Right ventricle myocardium superior (tissue), 1 donor: ENCODE results near the gene RAC2. TPM values are rescaled to one million over a fixed set of nuclear protein-coding genes. Genes with fewer than 3 reads are reported as not detected.
"Not testable (repeated sequence)": the region's sequence is repeated elsewhere in the genome, so short reads cannot be mapped to it uniquely, and the experiment has no call there.

Experiments used
- ATAC-seq: fragments of 200-7000 bp; cut with Tn5 transposase; one replicate; pipeline ENCODE4 v1.9.1; 2020; ENCODE audit warnings: mild to moderate bottlenecking; ENCODE audit not compliant: poor library complexity
- DNase-seq: peaks from one replicate; pipeline ENCODE4 v3.0.0-alpha.2; 2020
- intact Hi-C: fragments of 100-400 bp; cut with DNase I; formaldehyde crosslinking; loops from one replicate; pipeline ENCODE4 v1.11.2; 2022
- total RNA-seq: library from RNA; stranded (reverse); fragmentation: NEBNext Ultra II Directional; extraction: Animal tissue kit (Norgen Biotek cat#: 25700); gene quantifications from one replicate; pipeline ENCODE4 v1.2.1, GENCODE V29; 2021
- donor health status: DM: no; HTN: yes; CAD: no; lungs with severe emphysema.

Gene RAC2
- total RNA-seq, 1 donor from 2014 or later = 4.1 TPM

DNA sequence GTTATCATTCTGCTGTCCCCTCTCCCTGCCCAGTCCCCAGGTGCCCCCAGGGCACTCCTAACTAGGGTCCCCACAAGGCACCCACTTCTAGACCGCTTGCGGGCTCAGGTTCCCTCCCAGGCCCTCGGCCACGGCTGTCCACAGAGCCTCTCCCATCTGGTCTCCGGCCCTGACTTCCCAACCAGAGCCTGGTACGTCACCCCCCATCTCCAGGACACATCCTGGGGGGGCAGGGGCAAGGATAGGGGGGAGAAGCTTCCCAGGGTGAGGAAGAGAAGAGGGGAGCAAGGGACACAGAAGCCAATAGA is 32.2 kb downstream of the RAC2 start:
- DNase-seq (no peak), ATAC-seq (no peak)
- intact Hi-C loops = no loop called here

DNA sequence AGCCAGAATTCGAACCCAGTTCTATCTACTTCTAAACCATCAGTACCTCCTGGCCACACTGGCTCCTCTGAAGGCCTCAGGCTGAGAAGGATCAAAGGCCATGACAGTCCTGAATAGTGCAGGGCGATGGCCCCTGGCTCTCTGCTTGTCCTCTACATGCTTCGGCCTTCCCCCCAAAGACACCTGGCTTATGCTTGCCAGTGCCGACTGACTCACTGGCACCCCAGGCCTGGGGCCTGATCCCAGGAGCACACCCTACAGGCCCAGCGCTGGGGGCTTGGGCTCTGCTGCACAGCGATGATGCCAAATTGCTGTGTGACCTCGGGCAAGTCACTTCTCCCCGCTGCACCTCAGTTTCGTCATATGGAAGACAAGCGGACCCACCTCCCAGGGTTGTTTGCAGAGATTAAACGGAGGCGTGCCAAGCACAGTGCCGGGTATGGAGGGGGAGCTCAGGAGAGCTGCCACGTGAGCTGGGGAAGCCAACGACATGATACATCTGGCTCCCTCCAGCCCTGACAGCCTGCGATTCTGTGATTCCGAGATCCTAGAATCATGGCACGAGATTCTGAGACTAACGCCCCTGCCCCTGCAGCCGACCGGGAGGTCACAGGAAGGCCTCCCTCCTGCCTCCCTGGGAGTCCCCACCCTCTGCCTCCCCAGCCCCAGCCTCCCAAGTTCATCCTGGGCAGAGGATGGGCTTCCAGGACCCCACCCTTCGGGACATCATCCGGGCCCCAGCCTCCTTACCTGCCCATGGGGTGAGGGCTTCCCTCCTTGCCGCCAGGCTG is 32.8 kb downstream of the RAC2 start:
- ATAC-seq (no peak), DNase-seq (no peak)
- intact Hi-C loops = no loop called here

DNA sequence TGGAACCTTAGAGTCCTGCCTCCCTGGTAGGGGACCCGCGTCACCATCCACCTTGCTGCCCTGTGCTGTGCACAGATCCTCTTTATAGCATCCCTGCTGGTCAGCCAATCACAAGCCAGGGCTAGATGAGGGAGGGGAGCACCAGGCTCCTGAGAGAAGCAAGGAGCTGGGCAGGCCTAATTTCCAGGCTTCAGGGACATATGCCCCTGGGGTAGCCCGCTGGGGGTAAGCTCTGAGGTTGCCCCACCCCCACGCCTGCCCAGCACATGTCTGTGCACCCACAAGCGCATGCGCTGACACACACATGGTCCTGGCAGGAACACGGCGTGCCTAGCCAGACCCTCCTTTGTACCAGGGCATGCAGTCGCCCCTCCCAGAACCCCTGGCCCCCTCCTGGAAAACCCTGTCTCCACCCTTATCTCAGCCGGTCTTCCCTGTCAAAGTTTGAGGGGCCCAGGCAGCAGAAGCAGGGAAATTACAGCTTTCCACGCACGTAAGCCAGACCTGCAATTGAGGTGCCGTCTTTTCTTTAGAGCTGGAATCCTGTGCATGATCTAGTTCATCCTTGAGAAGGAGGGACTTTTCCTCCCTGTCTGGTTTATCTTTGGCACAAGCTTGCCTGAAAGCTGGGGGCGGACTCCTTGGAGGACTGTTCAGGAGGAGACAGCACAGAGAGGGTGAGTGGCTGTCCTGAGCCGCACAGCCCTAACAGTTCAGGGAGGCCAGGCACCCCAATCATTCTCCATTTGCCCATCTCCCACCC is 33.8 kb downstream of the RAC2 start:
- intact Hi-C loops = no loop called here
- no peak for ATAC-seq
- no peak for DNase-seq

DNA sequence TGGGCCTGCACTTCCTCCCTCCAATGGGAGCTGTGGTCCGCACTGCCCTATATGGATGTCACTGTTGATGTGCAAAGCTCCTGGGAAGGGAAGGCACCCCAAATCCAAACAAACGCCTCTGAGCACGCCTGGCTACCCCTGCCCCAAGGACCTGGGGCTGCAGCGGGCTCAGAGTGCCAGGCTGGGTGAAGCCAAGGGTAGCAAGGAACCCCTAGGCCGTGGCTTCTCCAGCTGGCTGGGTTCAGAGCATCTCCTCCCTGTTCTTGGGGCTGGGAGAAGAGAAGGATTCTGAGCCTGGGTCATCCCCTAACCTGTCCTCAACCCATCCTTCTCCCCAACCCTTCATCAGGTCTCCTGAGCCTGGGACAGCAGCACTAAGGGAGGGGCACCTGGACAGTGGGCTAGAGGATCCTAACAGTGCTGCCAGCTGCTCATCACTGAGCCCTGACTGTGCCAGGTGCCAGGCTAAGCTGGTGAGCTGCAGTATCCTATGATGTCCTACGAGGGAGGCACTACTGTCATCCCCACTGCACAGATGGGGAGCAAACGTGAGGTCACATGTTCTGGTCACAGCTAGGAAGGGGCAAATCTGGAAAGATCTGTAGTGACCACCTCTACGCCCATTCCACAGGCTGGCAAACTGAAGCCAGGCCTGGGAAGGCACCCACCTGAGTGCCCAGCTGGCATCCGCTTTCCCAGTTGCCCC is 34.8 kb downstream of the RAC2 start:
- intact Hi-C loops = no loop called here
- ATAC-seq (no peak), DNase-seq (no peak)

DNA sequence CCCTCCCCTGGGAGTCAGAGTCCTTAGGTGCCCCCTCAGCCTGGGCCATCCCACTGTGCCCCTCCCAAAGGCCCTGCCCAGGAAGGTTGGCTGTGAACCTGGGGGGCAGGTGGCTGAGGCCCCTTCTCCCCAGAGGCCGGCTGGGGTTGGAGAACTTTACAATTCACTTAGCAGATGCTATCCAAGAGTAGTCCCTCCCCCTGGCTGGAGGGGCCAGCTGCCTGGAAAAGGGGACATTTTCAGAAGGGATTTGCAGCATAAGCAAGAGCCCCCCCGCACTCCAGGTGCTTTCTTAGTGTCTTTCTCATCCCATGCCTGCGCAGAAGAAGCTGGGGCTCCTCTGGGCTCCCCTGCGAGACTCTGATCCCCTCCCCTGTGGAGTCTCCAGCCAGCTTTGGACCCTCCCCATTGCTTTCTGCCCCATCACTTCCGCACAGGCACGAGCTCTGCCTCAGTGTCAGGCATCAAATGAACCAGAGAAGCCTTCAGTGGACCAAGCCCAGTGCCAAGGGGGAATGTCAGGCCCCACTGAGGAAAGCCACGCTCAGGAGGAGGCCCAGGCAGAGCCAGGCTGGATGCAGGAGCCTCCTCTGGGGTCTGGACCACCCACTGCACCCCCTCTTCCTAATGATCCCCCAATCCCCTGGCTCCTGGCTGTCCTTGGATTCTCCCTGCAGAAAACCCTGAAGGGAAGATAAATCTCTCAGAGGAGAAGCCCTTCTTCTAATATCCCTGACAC is 35.5 kb downstream of the RAC2 start:
- ATAC-seq (no peak), DNase-seq (no peak)
- intact Hi-C loops = no loop called here

DNA sequence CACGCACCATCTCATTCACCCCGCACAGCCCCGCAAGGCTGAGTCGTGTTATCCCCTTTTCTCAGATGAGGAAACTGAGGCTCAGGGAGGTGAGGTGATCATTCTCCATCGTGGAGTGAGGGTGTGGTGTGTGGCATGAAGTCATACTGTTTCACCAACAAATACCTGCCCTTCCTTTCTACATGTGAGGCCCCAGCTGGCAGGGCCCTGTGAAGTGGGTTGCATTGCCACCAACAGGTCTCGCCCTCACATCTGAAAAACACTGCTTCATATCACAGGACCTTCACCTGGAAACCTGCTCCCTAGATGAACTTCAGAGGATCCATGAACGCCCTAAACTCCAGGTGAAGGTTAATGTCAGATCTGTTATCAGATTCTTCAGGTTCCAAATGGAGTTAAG is 36.1 kb downstream of the RAC2 start:
- DNase-seq = no peak
- intact Hi-C loops = no loop called here
- ATAC-seq = no peak

DNA sequence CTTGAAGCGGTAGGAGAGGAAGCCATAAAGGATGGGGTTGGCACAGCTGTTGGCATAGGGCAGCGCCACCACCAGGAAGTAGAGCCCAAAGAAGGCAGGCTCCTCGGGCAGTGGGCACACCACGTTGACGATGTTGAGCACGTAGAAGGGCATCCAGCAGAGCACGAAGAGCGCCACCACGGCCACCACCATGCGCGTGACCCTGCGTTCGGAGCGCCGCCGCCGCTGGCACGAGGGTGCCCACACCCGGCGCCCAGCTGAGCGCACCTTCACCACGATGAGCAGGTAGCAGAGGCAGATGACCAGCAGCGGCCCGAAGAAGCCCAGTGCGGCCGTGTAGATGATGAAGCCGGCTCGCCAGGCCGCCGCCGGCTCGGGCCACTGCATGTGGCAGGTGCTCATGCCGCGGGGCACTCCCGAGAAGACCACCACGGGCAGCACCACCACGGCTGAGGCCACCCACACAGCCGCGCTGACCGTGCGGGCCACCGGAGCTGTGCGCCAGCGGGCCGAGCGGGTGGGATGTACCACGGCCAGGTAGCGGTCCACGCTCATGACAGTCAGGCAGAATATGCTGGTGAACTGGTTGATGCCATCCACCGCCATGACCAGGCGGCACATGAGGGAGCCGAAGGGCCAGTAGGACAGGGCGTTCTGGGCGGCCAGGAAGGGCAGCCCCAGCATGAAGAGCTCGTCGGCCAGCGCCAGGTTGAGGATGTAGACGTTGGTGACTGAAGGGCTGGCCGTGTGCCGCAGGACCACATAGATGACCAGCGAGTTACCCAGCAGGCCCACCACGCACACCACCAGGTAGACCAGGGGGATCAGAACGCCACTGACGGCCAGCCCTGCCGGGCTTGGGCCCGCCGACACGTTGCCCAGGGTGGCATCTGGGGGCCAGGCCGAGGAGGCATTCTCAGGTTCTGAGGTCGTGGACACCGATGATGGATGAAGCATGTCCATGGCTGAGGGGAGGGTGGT is 36.9 kb downstream of the RAC2 start:
- DNase-seq (no peak), ATAC-seq (no peak)
- intact Hi-C loops = no loop called here

DNA sequence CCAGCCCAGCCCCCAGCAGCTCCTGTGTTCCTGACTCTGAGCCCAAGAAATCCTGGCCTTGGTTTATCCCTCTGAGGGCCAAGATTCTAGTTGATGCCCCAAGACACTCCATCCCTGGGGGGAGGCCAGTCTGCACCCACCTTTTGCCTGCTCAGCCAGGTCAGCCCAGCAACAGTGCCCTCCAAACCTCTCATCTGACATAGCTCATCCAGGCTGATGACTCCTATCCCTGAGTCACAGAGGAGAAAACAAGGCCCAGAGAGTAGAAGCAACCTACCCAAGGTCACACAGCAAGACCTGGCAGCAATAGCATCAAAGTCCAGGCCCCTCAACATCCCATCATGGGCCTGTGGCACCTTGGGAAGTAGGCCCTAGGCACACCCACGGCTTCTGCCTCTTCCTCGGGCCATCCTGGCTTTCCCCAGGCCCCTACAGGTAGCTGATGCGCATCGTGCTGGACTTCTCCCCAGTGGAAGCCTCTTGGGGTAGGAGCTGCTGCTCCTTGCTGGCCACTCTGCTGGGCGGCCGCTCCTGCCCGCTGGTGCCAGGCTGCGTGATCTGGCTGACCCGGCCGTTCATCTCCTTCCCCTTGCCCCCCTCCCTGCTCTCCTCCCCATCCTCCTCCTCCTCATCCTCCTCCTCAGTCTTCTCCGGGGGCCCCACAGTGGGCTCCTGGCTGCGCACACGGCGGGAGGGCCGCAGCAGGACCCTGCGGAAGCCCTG is 37.8 kb downstream of the RAC2 start:
- ATAC-seq (no peak), DNase-seq (no peak)
- intact Hi-C loops = no loop called here

DNA sequence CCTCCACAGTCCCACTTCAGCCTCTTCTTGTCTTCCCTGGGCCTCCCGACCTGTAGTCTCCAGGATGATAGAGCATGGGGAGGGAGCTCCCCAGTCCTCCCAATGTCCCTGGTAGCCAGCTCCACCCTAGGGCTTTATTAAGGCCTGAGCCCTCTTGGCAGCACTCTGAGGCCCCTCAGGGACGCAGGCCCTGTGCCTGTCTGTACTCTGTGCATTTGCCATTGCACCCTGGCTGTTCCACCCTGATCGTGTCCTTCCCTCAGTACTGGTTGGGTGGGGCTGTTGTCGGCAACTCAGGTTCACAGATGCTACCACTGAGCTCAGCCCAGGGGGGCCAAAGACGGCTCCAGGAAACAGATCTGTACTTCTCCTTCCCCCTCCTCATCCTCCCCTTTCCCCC is 39.0 kb downstream of the RAC2 start:
- ATAC-seq = no peak
- intact Hi-C loops = no loop called here
- DNase-seq = no peak

DNA sequence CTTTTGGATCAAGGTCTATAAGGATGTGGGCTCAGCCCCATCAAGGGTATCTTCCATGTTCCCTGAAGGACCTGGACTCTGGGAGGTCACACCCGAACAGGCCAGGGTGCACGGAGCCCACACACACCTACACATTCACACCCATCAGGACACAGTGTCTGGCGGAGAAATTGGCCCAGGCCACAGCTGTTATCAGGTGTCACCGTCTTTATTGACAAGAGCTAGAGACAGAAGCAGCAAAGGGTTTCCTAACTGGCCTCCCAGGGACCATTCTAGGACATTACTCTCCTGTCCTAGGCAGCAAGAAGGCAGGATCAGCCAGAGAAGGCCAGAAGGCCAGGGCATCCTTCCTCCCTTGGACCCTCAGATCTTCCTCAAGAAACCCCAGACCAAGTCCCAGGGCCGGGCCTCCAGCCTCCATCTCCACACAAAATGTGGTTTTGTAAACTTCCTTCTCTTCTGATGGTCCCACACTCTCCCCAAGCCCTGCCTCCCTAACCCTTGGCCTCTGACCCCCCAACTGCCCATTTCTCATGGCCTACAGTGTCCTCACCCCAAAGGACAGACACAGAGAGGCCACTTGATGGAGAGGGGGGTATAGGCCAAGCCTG is 39.9 kb downstream of the RAC2 start:
- ATAC-seq (no peak), DNase-seq (no peak)
- intact Hi-C loops = loop anchor here (5.0 kb wide), 1 partner anchor 127 kb away; no protein-coding TSS in a partner anchor

DNA sequence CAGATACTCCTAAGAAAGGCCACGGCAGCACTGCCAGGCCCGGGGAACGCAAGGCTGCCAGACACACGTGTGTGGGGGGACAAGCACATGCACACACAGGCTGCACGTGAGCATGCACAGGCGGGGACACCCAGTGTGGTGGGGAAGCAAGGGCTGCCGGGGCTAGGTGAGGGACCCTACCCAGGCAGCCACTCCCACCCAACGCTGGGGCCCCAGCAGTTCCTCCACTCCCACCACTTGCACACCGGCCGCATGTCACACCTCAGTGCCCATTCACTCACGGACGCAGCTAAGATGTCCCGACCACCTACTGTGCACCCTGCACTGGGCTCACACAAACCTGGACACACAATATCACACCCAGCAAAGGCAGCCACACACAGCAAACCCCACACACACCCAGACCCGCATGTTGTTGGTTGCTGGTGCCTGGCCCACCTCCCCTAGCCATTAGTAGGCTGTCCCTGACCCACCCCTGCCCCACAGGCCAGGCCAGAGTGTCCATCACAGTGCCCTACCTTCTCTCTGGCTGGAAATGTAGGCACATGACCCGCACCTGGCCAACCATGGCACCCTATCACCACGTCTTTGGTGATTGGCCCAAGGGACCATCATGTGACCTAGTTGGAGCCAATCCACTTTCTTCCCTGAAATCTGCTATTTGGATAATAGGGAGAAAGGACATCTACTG is 40.6 kb downstream of the RAC2 start:
- DNase-seq = no peak

DNA sequence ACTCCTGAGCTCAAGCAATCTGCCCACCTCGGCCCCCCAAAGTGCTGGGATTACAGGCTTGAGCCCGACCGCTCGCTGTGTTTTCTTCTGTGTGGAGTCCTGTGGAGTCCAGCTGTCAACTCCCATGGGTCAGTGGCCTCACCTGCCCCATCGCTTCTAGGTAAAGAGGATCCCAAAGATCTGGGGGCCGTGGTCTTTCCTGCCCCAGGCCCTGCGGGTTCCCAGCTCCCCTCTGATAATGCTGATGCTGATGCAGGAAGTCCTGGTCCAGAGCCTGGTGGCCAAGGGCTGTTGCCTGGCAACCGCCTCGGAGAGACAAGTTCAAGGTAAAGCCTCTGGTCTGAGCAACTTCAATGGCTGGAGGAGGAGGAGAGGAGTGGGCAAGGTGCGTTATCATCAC is 41.4 kb downstream of the RAC2 start:
- intact Hi-C loops = loop anchor here (5.0 kb wide), 1 partner anchor 125 kb away; no protein-coding TSS in a partner anchor
- no peak for DNase-seq
- ATAC-seq = no peak

More for the DNA sequence above, 40.6 kb downstream of the RAC2 start:
- intact Hi-C loops = loop anchor here (5.0 kb wide), 1 partner anchor 126 kb away; no protein-coding TSS in a partner anchor
- ATAC-seq = no peak

DNA sequence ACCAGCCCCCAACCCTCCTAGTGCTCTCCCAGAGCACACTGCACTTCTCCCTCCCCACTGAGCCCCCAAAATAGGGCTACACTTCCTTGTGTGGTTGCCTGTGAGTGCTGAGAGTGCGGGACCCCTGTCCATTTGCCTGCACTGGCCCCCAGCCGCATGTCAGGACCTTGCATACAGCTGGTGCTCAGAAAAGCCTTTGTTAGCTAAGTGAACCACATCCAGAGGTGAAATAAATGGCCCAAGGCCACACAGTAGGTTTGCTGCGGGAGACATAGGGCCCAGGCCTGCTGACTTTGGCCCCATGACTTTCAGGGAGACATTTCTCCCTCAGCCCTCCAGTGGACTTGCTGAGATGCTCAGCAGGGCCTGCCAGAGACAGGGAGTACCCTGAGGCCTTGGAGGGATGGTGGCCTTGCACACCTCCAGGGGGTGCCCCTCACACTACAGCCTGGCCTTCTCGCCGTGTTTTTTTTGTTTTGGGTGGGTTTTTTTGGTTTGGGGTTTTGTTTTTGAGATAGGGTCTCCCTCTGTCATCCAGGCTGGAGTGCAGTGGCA is 42.0 kb downstream of the RAC2 start:
- ATAC-seq (no peak), DNase-seq (no peak)
- intact Hi-C loops = loop anchor here (5.0 kb wide), 1 partner anchor 125 kb away; no protein-coding TSS in a partner anchor

DNA sequence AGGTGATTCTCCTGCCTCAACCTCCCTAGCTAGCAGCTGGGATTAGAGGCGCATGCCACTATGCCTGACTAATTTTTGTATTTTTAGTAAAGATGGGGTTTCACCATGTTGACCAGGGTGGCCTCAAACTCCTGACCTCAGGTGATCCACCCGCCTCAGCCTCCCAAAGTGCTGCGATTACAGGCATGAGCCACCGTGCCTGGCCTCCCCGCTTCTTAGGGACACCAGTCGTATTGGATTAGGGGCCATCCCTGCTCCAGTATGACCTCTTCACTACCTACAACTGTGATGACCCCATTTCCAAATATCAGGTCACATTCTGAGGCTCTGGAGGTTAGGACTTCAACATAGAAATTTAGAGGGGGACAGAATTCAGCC is 42.6 kb downstream of the RAC2 start:
- not testable (repeated sequence) for ATAC-seq

DNA sequence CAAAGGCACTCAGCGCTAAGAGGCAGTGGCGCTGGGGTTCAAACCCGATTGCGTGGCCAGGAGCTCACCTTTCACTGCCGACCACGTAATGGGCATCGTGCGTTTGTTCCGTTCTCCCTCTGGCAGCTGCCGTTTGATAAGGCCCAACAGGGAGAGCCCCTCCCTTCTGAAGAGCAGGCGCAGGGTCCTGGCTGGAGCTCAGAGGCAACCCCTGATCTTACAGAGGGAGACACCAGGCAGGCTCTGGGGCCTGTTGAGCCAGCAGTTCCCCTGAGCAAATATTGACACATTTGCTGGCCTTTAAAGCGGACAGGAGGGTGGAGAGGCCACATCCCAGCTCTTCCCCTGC is 44.3 kb downstream of the RAC2 start:
- DNase-seq (no peak), ATAC-seq (no peak)
- intact Hi-C loops = loop anchor here (2.0 to 5.0 kb wide), 3 partner anchors 33 to 417 kb away; no protein-coding TSS in a partner anchor

More for the DNA sequence above, 42.6 kb downstream of the RAC2 start:
- intact Hi-C loops = loop anchor here (5.0 kb wide), 1 partner anchor 124 kb away; no protein-coding TSS in a partner anchor
- DNase-seq = not testable (repeated sequence)
